NCI-H524 (cell line): Measurements from ENCODE around the gene RALGPS2.
"Not testable (repeated sequence)": the region's sequence is repeated elsewhere in the genome, so short reads cannot be mapped to it uniquely, and the experiment has no call there.

Experiments
- DNase-seq, 2 experiments: peaks; one replicate each; lab custom pipeline; 2025; lab: John Stamatoyannopoulos, UW

RALGPS2 gene

GRCh38 chr1:178781533-178782330, 56.7 kb downstream of the RALGPS2 start:
- DNase-seq, result no peak

- no peak for DNase-seq
Observed at GRCh38 chr1:178784131-178784536, 59.1 kb downstream of the RALGPS2 start.

DNA sequence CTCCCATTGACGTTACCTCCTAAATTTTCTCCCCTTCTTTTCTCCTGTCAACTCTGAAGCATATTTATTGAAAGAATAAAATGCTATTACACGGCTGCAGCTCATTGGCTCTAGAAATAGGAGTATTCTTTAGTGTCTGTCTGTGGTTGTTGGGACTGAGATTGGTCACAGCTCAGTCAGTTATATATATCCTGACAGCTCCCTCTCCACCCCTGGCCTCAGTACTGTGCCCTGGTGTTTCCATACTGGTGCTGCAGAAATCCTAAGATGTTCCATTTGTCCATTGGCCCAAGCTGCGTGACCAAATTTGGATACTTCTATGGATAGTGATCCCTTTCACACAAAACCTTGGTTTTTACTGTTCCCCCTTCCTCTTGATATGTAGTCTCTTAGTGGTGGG, 67.3 kb downstream of the RALGPS2 start:
- DNase-seq, result no peak

DNA sequence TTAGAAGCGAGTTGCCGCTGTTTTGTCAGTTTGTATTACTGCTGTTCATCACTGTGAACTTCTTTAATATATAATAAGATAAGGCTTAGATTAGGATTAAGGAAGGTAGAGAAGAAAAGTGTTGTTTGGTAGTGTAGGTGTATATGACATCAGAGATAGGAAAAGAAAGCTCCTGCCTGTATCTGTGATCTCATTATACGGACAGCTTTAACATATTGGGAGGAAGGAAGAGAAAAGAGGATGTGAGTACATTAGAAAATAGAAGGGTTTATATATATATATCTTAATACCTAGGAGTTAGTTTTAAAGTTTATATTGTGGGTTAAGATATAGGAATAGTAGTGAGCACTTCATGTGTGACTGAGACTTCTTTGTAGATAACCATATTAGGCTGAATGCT, 71.0 kb downstream of the RALGPS2 start:
- no peak for DNase-seq

DNA sequence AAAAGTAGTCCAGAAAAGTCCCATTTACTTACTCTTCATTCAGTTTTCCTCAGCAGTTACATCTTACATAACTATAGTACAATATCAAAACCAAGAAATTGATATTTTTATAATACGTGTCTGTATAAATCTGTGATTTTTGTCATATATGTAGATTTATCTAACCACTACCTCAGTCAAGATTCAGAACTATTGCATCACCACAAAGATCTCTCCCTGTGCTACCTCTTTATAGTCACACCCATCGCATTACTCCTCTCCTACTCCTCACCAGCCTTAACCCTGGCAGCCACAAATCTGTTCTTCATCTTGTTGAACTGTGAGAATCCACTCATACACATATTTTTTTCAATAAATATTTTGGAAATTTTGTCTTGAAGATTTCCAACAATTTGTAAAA, 72.5 kb downstream of the RALGPS2 start:
- DNase-seq, result no peak

GRCh38 chr1:178798232-178798861, 73.3 kb downstream of the RALGPS2 start:
- no peak for DNase-seq

DNA sequence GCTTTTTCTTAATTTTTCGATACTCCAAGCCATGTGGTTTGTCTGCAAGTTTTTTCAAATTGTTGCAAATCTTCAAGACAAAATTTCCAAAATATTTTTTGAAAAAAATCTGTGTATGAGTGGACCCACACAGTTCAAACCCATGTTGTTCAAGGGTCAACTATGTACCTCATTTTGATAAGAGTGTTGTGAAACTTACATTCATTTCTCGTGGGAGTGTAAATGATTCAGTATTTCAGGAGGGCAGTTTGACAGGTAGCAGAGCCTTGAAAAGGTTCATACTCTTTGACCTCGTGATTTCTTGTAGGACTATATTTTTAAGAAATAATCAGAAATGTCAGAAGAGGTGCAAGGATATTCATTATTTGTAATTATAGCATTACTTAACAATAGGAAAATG, 77.8 kb downstream of the RALGPS2 start:
- DNase-seq, result no peak

DNA sequence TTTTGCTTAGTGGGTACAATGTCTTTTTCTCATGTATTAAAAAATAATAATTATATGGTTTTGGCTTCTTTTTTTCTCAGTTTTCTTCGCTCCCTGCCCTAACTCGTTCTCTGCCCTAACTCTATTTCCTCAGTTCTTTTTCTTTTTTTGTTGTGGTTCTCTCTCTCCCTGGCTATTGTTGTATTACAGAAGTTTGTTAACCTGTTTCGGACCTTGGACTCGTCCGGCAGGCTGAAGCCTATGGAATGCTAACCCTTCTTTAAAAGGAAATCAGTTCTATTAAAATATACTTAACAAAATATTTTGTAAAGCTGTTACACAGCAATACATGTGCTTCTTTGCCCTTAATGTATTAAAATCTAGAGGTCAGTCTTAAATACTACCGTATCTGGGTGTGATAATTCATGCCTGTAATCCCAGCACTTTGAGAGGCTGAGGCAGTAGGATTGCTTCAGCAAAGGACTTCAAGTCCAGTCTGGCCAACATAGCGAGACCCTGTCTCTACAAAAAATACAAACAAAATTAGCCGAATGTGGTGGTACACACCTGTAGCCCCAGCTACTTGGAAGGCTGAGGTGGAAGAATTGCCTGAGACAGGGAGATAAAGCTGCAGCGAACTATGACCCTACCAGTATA, 81.7 kb downstream of the RALGPS2 start:
- no peak for DNase-seq

DNA sequence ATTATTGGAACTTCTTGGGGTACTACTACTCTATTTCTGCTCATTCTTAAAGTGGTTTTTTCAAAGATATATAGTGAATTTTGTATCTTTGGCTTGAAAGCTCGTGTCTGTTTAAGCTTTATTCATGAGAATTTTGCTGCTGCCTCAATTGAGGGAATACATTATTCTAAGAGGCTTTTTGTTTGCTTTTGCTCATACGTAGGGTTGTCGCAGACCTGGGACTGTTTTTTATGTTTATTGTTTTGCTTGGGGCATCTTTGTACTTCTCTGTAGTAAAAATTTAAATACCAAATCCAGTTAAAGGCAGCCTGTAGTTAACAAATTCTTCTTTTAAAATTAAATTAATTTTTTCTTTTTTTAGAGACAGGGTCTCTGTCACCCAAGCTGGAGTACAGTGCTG, 83.5 kb downstream of the RALGPS2 start:
- DNase-seq, result no peak

- no peak for DNase-seq
Observed at GRCh38 chr1:178810585-178810984, 85.5 kb downstream of the RALGPS2 start.

DNA sequence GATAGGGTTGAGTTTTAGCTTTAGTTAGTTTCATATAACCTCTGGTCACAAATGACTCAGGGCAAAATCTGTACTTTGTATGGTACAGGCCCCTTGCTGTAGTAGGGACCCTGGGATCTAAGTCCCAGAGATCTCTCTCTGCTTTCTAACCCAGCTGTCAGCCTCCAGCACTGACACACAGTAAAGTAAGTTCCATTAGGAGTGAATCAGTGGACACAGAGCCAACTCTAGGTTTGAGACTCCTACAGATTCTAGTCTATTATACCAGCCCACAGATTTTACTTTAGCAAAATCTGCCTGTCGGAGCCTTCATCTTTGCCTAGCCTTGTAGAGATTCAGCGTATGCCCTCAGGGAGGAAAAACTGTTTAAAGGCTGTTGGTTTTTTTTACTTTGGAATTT, 93.4 kb downstream of the RALGPS2 start:
- no peak for DNase-seq

- no peak for DNase-seq
Observed at GRCh38 chr1:178819123-178819522, 94.1 kb downstream of the RALGPS2 start.

DNA sequence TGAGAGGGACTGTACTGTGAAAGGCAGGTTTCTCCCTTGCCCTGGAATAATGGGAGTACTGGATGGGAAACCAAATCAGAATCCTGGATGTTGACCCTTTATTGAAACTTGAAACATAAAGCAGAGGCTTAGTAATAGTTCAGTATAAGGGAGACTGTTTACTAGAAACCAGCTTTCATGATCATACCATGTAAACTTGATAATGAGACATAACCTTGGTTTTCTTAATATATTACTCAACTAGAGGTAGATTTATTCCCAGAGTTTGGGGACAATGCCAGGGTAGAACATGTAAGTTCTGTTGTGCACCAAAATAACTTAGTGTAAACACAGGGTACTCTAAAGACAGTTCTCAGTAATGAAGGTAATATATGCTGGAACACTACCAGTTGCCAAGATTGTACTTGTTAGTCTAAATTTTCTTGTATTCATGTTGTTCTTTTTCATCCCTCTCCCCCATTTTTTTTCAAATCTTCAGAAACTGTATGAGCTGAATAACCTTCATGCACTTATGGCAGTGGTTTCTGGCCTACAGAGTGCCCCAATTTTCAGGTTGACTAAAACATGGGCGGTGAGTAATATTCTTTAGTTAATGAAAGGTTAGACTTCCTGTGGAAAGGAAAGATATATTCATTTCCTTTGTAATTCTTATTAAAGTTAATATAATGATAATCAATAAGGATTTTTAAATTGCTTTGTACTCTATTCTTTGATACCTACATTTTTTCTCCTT, 96.3 kb downstream of the RALGPS2 start:
- DNase-seq, result no peak

DNA sequence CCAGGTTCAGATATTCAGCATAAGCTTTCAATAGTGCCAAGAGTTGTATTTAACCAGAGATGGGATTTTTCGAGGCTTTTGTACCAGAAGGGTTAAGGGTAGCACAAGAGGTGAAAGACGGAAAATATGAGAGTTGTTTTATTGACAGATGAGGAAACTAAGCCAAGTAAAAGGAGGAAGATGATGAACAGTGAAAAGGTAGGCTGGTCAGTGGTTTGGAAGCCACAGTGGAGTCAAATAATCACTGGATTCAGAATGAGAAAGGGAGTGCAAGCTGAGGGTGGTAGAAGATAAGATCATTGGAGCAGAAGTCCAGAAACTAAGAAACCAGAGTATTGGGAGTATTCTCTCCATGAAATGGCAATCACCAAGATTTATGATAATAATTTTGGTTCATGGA, 100.1 kb downstream of the RALGPS2 start:
- DNase-seq, result no peak

- DNase-seq, result no peak
Observed at GRCh38 chr1:178844436-178844835, 119.4 kb downstream of the RALGPS2 start.

DNA sequence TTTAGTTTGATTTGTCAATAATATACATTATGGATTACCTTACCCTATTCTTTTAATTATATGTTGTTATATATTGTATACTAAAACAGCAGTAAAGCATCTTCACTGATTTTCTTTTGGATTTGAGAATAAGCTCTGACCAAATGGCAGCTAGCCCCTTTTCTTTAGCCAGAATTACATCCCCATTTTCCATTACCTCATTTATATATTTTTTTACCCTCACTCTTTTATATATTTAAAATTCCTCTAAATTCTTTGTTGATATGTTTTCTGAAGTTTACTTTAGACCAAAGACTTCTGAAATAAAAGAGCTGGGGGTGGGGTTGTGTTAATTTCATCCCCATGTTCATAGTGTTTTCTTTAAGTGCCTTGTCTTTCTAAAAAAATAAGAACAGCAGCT, 121.3 kb downstream of the RALGPS2 start:
- no peak for DNase-seq

DNA sequence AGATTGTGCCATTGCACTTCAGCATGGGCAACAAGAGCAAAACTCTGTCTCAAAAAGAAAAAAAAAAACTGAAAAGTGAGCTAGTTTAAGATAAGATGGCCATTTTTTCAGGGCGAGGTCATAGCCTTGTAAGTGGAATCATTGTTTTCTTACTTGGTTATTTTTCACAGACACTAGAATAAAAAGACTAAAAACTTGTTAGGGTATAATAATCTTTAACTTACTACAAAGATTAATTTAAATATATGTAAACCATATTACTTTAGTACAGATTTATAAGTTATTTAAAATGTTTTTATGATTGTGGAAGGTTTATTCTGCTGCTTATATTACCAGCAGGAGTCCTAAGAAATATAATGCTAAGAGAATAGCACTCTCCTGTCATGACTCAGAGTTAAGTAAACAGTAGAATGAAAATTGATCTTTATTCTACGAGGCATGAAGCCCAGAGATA, 122.4 kb downstream of the RALGPS2 start:
- no peak for DNase-seq

- not testable (repeated sequence) for DNase-seq
Observed at GRCh38 chr1:178847919-178848318, 122.9 kb downstream of the RALGPS2 start.

GRCh38 chr1:178849918-178850317, 124.9 kb downstream of the RALGPS2 start:
- no peak for DNase-seq

- DNase-seq, result no peak
Observed at GRCh38 chr1:178857126-178857525, 132.1 kb downstream of the RALGPS2 start.

GRCh38 chr1:178862416-178862815, 137.4 kb downstream of the RALGPS2 start:
- no peak for DNase-seq

DNA sequence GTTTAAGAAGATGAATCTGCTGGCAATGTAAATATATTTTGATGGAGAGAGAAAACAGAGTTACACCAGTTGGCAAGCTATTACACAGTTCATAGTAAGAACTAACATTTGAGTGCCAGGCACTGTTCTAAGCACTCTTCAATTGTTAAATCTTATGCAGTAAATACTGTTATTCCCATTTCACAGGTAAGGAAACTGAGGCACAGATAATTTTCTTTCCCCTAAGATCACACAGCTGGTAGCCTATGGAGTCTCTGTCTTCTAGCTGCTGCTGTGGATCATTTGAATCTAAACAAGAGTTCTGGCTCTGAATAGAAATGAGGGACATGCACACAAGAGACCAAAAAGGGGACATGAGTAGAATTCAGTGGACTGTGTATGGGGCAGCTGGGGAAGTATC, 137.8 kb downstream of the RALGPS2 start:
- DNase-seq, result no peak
